Stimulated activated CD4-positive, alpha-beta T cell treated with anti-CD3 and anti-CD28 coated beads, Interleukin-4, amount 100 ng/mL, for 4 hours (primary cell): Measurements from ENCODE around the gene SCN7A.
"Not testable (repeated sequence)": the region's sequence is repeated elsewhere in the genome, so short reads cannot be mapped to it uniquely, and the experiment has no call there.

Source experiments
- DNase-seq, 2 experiments: peaks; one replicate each; pipeline ENCODE4 v3.0.0-alpha.2; 2020

SCN7A gene

DNA sequence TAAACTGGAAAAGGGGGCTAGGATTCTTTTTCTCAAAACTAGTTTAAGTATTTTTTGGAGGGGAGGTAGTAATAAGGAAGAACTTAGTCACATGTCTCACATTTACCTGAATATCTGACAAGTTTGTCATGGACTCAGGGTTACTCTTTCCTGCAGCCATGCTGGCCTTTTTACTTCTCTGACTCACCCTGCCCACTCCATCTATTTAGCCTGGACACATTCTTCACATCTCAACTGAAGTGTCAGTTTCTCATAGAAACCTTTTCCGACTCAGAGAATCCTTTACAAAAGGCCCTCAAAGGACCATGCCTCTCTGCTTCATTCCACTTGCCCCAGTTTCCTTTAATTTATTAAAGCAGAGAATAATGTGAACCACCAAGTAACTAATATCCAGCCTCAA is 42.6 kb downstream of the SCN7A start:
- DNase-seq, result no peak

DNA sequence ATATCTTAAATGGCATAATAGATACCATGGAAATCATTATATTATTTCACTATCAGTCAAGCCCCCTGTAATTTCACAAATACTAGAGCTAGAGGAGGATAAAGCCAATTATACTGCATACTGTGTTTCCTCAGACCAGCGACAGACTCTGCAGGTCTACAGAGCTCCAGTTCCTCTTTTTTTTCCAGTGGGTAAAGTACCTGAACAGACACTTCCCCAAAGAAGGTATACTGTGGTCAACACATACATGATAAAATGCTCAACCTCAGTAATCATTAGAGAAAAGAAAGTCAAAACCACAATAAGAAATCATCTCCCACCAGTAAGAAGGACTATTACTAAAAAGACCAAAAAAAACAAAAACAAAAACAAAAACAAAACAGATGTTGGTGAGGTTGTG is 44.6 kb downstream of the SCN7A start:
- no peak for DNase-seq

DNA sequence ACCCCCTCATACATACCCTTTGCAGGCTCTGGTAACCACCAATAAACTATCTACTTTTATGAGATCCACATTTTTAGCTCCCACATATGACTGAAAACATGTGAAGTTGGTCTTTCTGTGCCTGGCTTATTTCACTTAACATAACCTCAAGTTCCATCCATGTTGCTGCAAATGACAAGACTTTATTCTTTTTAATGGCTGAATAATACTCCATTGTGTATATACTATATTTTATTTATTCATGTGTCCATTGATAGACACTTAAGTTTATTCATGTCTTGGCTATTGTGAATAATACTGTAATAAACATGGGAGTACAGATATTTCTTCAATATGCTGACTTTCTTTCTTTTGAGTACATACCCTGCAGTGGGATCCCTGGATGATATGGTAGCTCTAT is 45.9 kb downstream of the SCN7A start:
- DNase-seq, result no peak

DNA sequence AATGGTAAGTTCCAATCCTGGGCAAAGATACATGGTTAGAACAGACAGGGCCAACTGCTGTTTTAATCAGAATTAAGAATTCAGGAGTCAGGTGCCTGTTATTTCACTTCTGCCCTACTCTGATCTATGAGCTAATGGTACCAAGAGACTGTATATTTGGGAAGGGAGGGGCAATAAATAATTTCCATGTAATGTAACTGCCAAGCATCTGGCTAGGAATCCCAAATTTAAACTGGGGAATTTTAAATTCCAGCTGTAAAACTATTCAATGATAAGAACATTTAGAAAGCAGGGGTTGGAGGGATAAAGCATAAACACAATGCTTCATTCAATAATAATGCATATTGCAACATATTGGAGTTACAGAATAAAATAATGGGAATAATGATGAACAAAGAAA is 49.7 kb downstream of the SCN7A start:
- no peak for DNase-seq

DNA sequence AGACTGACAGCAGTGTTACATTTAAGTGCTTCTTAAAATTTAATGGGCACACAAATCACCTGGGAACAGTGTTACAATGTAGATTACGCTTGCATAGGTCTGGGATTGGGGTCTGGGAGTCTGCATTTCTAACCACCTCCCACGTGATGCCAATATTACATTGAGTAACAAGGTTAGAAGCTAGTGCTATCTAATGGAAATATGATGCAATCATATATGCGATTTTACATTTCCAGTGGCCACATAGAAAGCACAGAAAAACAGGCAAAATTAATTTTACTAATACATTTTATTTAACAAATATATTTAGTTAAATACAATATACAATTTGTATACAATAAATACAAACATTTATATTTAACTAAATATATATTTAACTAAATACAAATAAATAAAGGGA is 53.7 kb downstream of the SCN7A start:
- DNase-seq, result no peak

DNA sequence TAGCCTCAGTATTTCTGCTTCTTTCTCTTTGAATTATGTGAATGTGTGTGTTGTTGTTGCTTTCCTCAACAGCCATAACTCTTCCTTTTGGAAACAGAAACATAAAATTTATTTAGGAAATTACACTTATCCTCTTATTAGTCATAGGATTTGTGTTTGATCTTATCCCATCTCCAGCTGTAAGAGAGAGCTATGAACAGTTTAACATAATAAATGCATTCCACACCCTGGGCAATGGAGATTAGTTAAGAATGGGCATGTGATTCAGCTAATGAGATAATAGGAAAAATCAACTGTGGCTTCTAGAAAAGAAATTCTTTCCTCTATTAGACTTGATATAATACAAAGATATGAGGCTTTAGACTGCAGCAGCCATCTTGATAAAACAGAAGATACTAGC is 55.0 kb downstream of the SCN7A start:
- DNase-seq, result no peak

DNA sequence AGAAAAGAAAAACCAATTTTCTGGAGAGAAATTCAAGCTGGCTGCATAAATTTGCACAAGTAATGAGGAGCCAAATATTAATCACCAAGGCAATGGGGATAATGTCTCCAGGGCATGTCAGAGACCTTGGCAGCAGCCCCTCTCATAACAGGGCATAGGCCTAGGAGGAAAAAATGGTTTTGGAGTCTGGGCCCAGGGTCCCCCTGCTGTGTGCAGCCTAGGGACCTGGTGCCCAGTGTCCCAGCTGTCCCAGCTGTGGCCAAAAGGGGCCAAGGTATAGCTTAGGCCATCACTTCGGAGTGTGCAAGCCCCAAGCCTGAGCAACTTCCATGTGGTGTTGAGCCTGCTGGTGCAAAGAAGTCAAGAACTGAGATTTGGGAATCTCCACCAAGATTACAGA is 57.1 kb downstream of the SCN7A start:
- DNase-seq, result no peak

DNA sequence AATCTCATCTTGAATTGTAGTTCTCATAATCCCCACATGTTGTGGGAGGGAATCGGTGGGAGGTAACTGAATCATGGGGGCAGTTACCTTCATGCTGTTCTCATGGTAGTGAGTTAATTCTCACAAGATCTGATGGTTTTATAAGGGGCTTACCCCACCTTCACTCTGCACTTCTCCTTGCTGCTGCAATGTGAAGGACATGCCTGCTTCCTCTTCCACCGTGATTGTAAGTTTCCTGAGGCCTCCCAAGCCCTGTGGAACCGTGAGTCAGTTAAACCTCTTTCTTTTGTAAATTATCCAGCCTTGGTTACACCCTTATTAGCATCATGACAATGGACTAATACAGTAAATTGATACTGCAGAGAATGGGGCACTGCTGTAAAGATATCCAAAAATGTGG is 57.9 kb downstream of the SCN7A start:
- no peak for DNase-seq

DNA sequence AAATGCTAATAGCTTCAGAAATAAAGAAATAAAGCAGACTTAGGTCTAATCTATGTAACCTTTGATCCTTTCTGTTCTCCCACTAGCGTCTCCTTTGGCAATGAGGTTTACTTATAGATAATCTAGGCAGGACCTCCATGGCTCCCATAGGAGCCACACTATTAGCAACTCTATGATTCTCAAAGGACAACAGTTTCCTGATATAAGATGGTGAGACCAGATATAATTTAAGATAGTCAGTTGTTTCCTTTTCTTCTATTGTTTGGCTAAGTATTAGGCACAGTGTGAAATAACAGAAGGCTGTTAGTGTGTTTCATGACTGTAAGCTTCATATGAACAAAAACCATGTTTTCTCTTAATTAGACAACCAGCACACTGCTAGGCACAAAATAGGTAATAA is 59.6 kb downstream of the SCN7A start:
- no peak for DNase-seq

DNA sequence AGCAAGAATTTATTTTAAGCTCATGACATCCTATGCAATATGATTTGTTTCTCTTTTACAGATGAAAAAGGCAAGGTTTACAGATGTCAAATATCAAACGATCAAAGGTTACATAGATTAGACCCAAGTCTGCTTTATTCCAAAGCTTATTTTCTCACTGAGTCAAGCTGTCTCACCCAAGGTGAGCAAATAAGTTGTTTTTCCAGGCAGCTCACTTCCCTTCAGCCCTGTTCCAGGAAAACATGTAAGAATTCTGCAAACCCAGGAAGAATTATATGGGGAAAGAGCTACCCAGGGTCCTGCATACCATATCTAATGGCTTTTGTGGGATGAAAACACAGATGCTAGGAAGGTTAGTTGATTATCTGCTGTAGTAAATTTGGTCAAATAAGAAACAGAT is 60.6 kb downstream of the SCN7A start:
- no peak for DNase-seq

DNA sequence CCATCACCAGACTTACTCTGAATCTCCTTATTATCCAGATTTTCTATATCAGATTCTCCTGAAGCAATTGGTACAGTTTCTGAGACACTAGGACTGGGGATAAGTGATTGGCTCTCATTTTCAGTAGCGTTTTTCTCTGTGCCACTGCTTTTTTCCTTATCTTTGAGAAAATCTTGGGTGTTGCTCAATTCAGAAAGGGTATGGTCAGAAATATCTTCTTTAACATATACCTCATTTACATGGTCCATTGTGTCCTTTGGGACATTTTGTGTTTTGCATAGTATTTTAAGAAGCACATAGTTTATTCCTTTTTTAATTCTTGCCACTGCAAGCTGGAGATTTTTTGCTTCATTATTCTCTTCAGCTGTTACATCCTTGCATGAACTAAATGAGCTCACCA is 61.7 kb downstream of the SCN7A start:
- DNase-seq, result no peak

DNA sequence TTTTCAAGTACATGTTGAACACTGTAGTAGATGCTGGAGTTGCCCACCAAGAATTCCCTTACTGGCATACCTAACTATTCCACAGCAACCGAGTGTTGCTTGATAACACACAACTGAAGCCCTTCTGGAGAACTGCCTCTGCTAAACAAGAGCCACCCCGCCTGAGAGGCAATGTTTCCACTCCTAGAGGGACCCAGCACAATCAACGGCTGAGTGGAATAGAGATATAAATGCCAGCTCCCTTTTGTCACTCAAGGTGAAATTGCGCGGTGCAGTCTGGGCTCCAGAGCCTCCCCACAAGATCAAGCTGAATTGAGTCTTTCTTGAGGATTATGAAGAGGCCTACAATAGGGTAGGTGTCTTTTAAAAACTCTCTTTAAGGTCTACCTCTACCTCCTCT is 69.2 kb downstream of the SCN7A start:
- no peak for DNase-seq

DNA sequence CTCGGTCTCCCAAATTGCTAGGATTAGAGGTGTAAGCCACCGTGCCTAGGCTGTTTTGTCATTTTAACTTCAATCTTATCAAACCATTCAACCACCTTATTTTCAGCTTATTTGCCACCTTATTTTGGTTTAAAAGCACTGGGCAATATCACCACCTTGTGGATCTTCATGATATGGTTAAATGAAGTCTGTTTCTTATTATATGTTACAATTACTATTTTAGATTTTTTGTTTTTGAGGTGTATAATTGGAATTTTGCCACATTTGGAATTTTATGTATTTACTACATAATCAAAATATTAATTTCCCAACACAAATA is 74.5 kb downstream of the SCN7A start:
- no peak for DNase-seq

DNA sequence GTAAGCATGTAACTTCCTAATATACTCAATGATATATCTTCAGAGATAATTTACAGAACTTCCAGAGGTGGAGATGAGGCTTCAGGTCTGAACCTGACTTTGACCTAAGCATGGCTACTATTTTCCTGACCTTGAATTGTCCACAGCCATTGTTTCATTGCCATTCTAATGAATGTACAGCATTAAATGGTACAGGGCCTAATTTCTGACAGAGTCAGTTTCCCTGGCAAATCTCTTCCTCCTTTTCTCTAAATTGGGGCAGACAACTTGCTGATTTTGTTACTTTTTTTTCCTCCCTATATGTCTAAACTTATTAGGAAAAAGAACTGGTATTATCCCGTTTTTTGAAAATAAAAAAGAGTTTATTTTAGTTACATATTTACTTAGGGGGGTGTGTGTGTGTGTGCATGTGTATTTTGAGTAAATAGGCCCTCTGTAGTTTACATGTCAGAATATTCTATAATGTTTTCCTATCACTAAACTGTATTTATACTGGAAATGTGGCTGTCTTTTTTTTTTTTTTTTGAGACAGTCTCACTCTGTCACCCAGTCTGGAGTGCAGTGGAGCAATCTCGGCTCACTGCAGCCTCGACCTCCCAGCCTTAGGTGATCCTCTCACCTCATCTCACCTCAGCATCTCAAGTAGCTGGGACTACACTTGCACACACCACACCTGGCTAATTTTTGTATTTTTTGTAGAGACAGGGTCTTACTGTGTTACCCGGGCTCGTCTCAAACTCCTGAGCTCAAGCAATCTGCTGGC is 75.0 kb downstream of the SCN7A start:
- no peak for DNase-seq

DNA sequence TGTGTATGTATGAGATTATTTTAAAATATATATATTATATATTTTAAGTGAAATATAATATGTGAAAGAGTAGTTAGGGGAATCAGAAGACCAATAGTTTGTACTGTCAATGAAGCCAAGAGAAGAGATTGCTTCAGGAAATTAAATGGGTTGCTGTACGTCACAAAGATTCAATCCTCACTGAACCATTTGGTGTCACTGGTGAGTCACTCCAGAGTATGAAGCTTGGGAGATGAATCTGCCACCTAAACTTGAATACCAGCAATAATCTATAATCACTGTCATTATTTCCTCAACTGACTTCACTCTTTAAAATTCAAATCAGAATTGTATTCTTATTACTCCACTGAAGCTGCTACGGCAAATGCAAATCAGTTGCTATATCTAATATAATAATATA is 76.4 kb downstream of the SCN7A start:
- DNase-seq, result no peak

DNA sequence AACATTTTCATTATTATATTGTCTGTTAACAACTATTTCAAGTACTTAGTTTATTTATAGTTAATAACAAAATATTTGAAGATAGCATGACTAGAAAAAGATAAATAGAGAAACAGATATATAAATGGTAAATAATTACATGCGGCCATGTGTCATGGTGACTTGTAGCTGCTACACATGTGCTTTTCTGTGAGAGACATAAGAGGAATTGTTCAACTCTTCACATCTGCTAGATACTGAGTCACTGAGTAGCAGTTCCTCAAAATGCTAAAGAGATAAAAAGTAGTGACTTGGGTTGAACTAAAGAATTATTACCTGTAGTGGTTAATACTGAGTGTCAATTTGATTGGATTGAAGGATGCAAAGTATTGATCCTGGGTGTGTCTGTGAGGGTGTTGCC is 80.8 kb downstream of the SCN7A start:
- no peak for DNase-seq

DNA sequence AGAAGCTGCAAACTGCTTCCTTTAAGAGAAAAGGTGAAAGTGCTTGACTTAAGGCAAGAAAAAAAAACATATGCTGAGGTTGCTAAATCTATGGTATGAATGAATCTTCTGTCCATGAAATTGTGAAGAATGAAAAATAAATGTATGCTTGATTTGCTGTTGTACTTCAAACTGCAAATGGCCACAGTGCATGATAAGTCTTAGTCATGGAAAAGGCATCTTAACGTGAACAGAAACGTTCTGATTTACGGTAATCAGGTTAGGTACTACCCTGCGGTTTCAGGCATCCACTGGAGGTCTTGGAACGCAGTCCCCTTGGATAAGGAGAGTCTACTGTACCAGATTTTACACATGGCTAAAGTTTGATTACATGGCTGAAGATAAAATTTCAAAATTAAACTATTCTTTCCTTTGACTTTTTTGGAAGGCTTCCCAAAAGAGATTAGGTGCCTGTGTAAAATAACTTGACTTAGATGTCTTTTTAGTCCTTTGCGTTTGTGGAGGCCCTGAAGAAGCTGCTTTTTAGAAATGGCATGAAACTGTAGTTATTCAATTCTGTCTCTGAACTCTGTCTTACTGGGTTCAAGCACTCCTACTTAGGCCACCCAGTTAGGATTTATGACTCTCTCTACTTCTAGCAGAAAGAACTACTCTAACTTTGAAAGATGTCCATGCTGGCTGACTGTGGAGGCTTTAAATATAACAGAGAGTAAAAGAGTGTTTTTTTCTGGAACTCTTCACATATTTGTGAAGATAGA is 82.4 kb downstream of the SCN7A start:
- DNase-seq, result no peak

DNA sequence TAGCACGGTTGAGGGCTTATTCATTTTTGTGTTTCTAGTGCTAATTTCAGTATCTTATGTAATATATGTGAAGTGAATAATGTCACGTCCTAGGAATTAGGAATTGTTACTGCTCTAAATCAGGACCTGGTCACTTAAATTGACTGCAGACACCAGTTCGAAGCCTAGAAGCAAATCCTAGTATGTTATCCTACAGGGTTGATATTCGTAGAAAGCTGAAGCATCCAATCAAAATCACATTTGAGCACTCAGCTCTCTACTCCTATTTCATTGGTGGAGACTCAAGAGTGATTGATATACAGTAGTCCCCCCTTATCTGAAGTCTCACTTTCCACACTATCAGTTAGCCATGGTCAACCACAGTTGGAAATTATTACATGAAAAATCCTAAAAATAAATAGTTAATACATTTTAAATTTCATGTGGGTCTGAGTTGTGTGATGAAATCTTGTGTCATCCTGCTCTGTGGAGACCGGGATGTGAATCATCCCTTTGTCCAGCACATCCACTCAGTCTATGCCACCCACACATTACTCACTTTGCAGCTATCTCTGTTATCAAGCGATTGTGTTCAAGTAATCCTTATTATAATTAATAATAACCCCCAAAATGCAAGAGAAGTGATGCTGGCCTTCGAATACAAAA is 83.1 kb downstream of the SCN7A start:
- no peak for DNase-seq

DNA sequence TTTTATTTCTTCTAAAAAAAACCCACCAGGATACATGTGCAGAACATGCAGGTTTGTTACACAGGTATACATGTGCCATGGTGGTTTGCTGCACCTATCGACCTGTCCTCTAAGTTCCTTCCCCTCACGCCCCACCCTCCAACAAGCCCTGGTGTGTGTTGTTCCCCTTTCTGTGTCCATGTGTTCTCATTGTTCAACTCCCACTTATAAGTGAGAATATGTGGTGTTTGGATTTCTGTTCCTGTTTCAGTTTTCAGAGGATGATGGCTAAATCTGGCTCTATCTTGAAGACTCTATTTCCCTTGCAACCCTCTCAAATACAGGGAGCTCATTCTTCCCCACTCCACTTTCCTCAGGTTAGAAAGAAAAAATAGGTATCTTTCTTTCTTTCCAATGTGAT is 86.3 kb downstream of the SCN7A start:
- DNase-seq, result not testable (repeated sequence)

DNA sequence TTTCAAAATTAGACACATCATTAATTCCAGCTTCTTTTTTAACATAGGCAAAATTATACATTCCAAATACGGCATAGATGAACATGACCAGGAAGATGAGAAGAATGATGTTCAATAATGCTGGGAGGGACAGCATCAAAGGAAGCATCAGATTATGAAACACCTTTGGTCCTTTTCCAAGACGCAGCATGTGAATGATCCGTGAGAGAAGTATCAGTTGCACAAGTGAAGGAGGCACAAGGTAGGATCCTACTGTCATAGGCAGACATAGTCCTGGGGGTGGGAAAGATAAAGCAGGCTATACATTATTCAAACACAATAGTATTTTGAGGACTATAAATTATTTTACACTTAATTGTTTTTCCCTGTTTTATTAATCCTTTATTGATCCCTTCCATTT is 87.7 kb downstream of the SCN7A start:
- DNase-seq, result no peak

DNA sequence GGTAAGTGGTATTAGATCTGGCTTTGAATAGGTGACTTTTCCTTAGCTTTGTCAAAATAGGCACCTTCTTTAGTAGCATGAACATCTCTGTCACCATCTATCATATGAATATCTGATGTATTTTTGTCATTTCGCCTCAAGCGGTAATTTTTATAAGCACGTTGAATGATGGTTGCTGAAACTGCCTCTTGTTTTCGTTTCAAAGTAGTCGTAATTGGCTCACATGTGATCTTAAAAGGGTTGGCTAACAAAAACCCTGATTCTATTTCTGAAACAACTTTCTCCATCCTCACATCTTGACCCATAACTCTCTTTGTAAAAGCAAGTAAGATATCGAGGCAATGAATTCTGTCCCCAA is 88.5 kb downstream of the SCN7A start:
- no peak for DNase-seq

DNA sequence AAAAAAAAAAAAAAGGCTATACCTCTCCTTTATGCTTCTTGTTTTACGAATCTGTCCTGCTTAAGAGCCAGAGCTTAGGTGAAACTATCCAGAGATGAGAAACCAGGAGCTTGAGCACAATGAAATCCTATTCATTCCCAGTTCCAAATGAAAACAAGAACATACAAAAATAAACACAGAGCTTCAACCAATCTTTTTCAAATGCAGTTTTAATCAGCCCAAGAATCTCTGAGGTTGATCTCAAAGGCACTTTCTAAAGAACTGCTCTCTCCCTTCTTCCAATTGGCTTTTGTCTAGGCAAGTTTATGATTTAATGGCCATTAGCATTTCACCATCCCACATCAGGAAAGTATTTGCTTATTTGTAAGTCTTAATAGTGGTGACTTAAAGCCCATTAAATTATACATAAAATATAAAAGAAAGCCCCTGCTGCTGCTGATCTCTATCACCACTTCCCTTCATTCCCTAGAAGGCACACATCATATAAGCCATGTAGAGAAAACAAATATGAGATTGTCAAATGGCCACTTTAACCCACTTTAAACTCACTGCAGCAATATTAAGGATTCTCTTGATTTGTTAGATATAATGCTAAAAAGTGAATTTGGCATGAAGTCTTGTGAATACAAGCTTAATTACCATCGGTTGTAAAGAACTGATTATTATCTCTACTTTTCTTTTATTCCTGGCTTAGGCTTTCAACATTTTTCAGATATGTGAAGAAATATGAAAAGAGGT is 89.0 kb downstream of the SCN7A start:
- DNase-seq, result no peak

DNA sequence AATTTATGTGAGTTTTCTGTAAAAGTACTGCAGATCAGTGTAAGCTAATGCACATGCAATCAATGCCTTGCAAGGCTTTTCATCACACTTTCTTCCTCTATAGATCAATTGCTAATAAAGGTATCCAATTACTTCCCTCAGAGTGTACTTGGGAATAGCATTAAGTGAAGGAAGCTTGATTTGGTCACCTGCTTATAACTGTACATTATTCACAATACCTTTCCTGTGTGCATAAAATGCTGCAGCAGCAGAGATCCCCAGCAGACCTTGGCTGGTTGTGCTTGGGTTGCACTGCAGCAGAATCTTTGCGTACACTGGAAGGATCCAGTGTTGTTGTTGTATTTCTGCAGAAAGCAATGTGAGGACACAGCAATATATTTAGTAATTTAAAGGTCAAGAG is 99.8 kb downstream of the SCN7A start:
- DNase-seq, result no peak

DNA sequence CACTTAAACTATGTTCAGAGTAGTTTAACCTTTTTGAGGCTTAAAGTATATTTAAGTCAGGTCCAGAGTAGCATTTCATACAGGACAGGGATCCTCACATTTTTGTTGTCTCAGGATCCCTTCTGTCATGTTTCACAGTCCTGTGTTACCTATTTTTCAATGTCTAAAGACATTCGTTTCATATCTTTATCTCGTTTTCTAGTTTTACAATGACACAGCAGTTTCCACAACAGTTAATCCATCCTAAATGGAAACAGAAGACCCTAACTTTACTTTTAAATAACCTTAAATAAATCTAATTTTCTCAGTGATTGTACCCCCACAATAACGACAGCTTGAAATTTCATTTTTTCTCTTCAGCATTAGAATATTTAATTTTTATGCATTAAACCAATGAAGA is 101.0 kb downstream of the SCN7A start:
- no peak for DNase-seq
